Measurements from ENCODE around the gene SEC62. TPM values are rescaled to one million over a fixed set of nuclear protein-coding genes. Genes with fewer than 3 reads are reported as not detected.

Gene SEC62
- total and polyA plus RNA-seq, 9 of the 15 experiments (the other 6 are each of a cell fraction or from before 2014, with no cell fraction given), result 34.5 to 152 (median 51.8) TPM

GRCh38 chr3:169929830-169930519 lies 36.6 kb upstream of the SEC62 start (continued):
- TF ChIP-seq ZNF592 (IDR thresholded peaks at IDR 0.05) (peak; percentile 87), KDM1A (IDR thresholded peaks at IDR 0.05) (no peak), PKNOX1 (IDR thresholded peaks at IDR 0.05) (peak; percentile 76), CTBP1 (IDR thresholded peaks at IDR 0.05; ENCODE audit: borderline replicate concordance) (no peak), ZKSCAN8 (CRISPR knock-in tag; IDR thresholded peaks at IDR 0.05) (0 out of 2 replicates have a peak, but pooled peaks have one; percentile 60), PRMT5 (CRISPR knock-in tag; IDR thresholded peaks at IDR 0.05) (no peak), CBFA2T3 (IDR thresholded peaks at IDR 0.05) (peak; percentile 29; the same call in 1 of the 2 replicates), TEAD4 (IDR thresholded peaks at IDR 0.05; ENCODE audit: low read length) (no peak), TEAD4 (CRISPR knock-in tag; IDR thresholded peaks at IDR 0.05; ENCODE audit: borderline replicate concordance) (no peak), ZNF282 (CRISPR knock-in tag; IDR thresholded peaks at IDR 0.05) (no peak), RAD21 (CRISPR knock-in tag; conservative IDR thresholded peaks at IDR 0.05 in 1 of 2, IDR thresholded peaks at IDR 0.05 in 1 of 2) (peak; percentile 19 to 48; a peak in 2 of 4 replicates), DPF2 (IDR thresholded peaks at IDR 0.05) (peak; percentile 65), PTTG1 (tag; IDR thresholded peaks at IDR 0.05; ENCODE audit: low read depth) (peak; percentile 28; the same call in 1 of the 2 replicates), SMC3 (conservative IDR thresholded peaks at IDR 0.05; ENCODE audit: insufficient read depth, low read depth, low read length) (0 out of 2 replicates have a peak, but pooled peaks have one; percentile 26), DDX20 (tag; IDR thresholded peaks at IDR 0.05; ENCODE audit: low read depth) (no peak), BHLHE40 (IDR thresholded peaks at IDR 0.05; ENCODE audit: low read length) (no peak)
